H9 (cell line): ENCODE data around the gene QSOX1. TPM values are rescaled to one million over a fixed set of nuclear protein-coding genes. Genes with fewer than 3 reads are reported as not detected.

Source experiments
- DNase-seq: peaks from one replicate; pipeline ENCODE4 v3.0.0-alpha.2; 2017
- H2AFZ ChIP-seq: one replicate; pipeline ENCODE4 v1.6.1; 2013; ENCODE audit warnings: mild to moderate bottlenecking, low read length, control low read depth, moderate library complexity
- H2AK5ac ChIP-seq: 2 replicates; pipeline ENCODE4 v1.6.1; 2013; ENCODE audit warnings: low read length, control low read depth, mixed read lengths; ENCODE audit not compliant: insufficient read length
- H2BK120ac ChIP-seq: one replicate; pipeline ENCODE4 v1.6.1; 2013; ENCODE audit warnings: low read depth, mild to moderate bottlenecking, low read length, control low read depth, inconsistent platforms; ENCODE audit not compliant: poor library complexity, severe bottlenecking
- H2BK12ac ChIP-seq: 2 replicates; pipeline ENCODE4 v1.6.1; 2013; ENCODE audit warnings: low read length, control low read depth, mixed read lengths, low read depth; ENCODE audit not compliant: insufficient read length
- H2BK15ac ChIP-seq: 2 replicates; pipeline ENCODE4 v1.6.1; 2013; ENCODE audit warnings: low read depth, low read length, control low read depth
- H2BK20ac ChIP-seq: one replicate; pipeline ENCODE4 v1.6.1; 2013; ENCODE audit warnings: low read depth, mild to moderate bottlenecking, low read length, control low read depth, inconsistent platforms; ENCODE audit not compliant: poor library complexity, severe bottlenecking
- H2BK5ac ChIP-seq: 2 replicates; pipeline ENCODE4 v1.6.1; 2013; ENCODE audit warnings: low read length, control low read depth, mixed read lengths; ENCODE audit not compliant: insufficient read length
- H3K14ac ChIP-seq: 2 replicates; pipeline ENCODE4 v1.6.1; 2013; ENCODE audit warnings: low read length, control low read depth; ENCODE audit not compliant: insufficient read depth
- H3K18ac ChIP-seq: 2 replicates; pipeline ENCODE4 v1.6.1; 2013; ENCODE audit warnings: low read depth, mild to moderate bottlenecking, mixed read lengths, low read length, control low read depth; ENCODE audit not compliant: insufficient read length
- H3K23ac ChIP-seq: 2 replicates; pipeline ENCODE4 v1.6.1; 2013; ENCODE audit warnings: low read length, control low read depth, mixed read lengths, low read depth; ENCODE audit not compliant: insufficient read length
- H3K23me2 ChIP-seq: 2 replicates; pipeline ENCODE4 v1.6.1; 2013; ENCODE audit warnings: low read depth, mild to moderate bottlenecking, mixed read lengths, low read length, control low read depth; ENCODE audit not compliant: insufficient read length, poor library complexity, severe bottlenecking
- H3K27ac ChIP-seq: 2 replicates; pipeline ENCODE4 v1.5.1; 2013; ENCODE audit warnings: low read length, control low read depth, mixed read lengths, low read depth; ENCODE audit not compliant: insufficient read length
- H3K27me3 ChIP-seq: 2 replicates; pipeline ENCODE4 v1.6.1; 2013; ENCODE audit warnings: low read length, control low read depth, inconsistent platforms; ENCODE audit not compliant: insufficient read depth
- H3K4ac ChIP-seq: 2 replicates; pipeline ENCODE4 v1.6.1; 2013; ENCODE audit warnings: low read depth, mild to moderate bottlenecking, control low read depth, inconsistent platforms, low read length, moderate library complexity
- H3K4me1 ChIP-seq: 2 replicates; pipeline ENCODE4 v1.6.1; 2013; ENCODE audit warnings: low read length, control low read depth, inconsistent platforms; ENCODE audit not compliant: insufficient read depth
- H3K4me2 ChIP-seq: 2 replicates; pipeline ENCODE4 v1.6.1; 2013; ENCODE audit warnings: low read length, control low read depth, mixed read lengths; ENCODE audit not compliant: insufficient read length, insufficient read depth
- H3K56ac ChIP-seq: 2 replicates; pipeline ENCODE4 v1.6.1; 2013; ENCODE audit warnings: low read depth, mild to moderate bottlenecking, mixed read lengths, low read length, control low read depth; ENCODE audit not compliant: insufficient read length
- H3K79me1 ChIP-seq: 2 replicates; pipeline ENCODE4 v1.6.1; 2013; ENCODE audit warnings: low read depth, mild to moderate bottlenecking, moderate library complexity, low read length, control low read depth, inconsistent platforms; ENCODE audit not compliant: insufficient read depth, poor library complexity, severe bottlenecking
- H3K79me2 ChIP-seq: 2 replicates; pipeline ENCODE4 v1.6.1; 2013; ENCODE audit warnings: low read length, control low read depth, inconsistent platforms; ENCODE audit not compliant: insufficient read depth
- H3K9ac ChIP-seq: 2 replicates; pipeline ENCODE4 v1.6.1; 2013; ENCODE audit warnings: low read length, control low read depth, mixed read lengths; ENCODE audit not compliant: insufficient read length; ENCODE audit errors: extremely low read depth
- H3K9me3 ChIP-seq: one replicate; pipeline ENCODE4 v1.6.1; 2013; ENCODE audit warnings: low read depth, low read length, inconsistent platforms; ENCODE audit not compliant: control insufficient read depth
- H3T11ph ChIP-seq: one replicate; pipeline ENCODE4 v1.6.1; 2013; ENCODE audit warnings: mild to moderate bottlenecking, low read length, control low read depth, inconsistent platforms
- H4K20me1 ChIP-seq: one replicate; pipeline ENCODE4 v1.6.1; 2013; ENCODE audit not compliant: control insufficient read depth, insufficient read length, insufficient read depth
- H4K5ac ChIP-seq: 2 replicates; pipeline ENCODE4 v1.6.1; 2013; ENCODE audit warnings: low read depth, mild to moderate bottlenecking, mixed read lengths, low read length, control low read depth; ENCODE audit not compliant: insufficient read length
- H4K8ac ChIP-seq: replicated peaks from 2 replicates; pipeline ENCODE4 v1.6.1; 2013; ENCODE audit warnings: low read length, control low read depth, mixed read lengths, low read depth; ENCODE audit not compliant: insufficient read length
- H4K91ac ChIP-seq: 2 replicates; pipeline ENCODE4 v1.6.1; 2013; ENCODE audit warnings: low read depth, mild to moderate bottlenecking, moderate library complexity, mixed read lengths, low read length, control low read depth; ENCODE audit not compliant: insufficient read length
- H3K27ac Mint-ChIP-seq, 3 experiments: 2 replicates in 2 of 3; 3 replicates in 1 of 3; pipeline ENCODE4 v1.8.0; 2020 to 2021; ENCODE audit warnings: mixed read lengths in 3 of 3, mild to moderate bottlenecking in 1 of 3, moderate library complexity in 1 of 3
- H3K27me3 Mint-ChIP-seq: 2 replicates; pipeline ENCODE4 v1.8.0; 2021; ENCODE audit warnings: low read depth, mild to moderate bottlenecking, moderate library complexity, mixed read lengths
- H3K36me3 Mint-ChIP-seq, 3 experiments: 2 replicates in 2 of 3; 3 replicates in 1 of 3; pipeline ENCODE4 v1.8.0; 2020 to 2021; ENCODE audit warnings: low read depth in 3 of 3, mixed read lengths in 3 of 3; ENCODE audit not compliant: insufficient read depth in 1 of 3
- H3K4me1 Mint-ChIP-seq, 2 experiments: 2 replicates each; pipeline ENCODE4 v1.8.0; 2020; ENCODE audit warnings: mixed read lengths in 2 of 2
- H3K4me3 Mint-ChIP-seq, 2 experiments: 2 replicates in 1 of 2; 3 replicates in 1 of 2; pipeline ENCODE4 v1.8.0; 2020 to 2021; ENCODE audit warnings: mild to moderate bottlenecking in 2 of 2, mixed read lengths in 2 of 2, moderate library complexity in 1 of 2
- H3K9me3 Mint-ChIP-seq, 2 experiments: 2 replicates in 1 of 2; 3 replicates in 1 of 2; pipeline ENCODE4 v1.8.0; 2020; ENCODE audit warnings: mild to moderate bottlenecking in 2 of 2, mixed read lengths in 2 of 2, moderate library complexity in 1 of 2
- CTCF ChIP-seq: fragments of 200-600 bp; sonication (generic); conservative IDR thresholded peaks from 3 replicates; pipeline ENCODE4 v1.8.0; 2021; ENCODE audit warnings: antibody characterized with exemption, mild to moderate bottlenecking
- WGBS: extraction: QIAGEN DNeasy Blood & Tissue Kit; methylation state at CpG from one replicate; pipeline ENCODE4 v1.1.7; 2013; ENCODE audit warnings: missing lambda C conversion rate, low lambda C conversion rate, mixed read lengths; ENCODE audit not compliant: insufficient read length; ENCODE audit errors: extremely low coverage; 5-methylcytosine and 5-hydroxymethylcytosine counted together
- total RNA-seq: library from RNA; stranded (reverse); gene quantifications from 2 replicates; pipeline ENCODE4 v1.2.1, GENCODE V29; 2021

The QSOX1 gene
- total RNA-seq, 1 experiment from 2014 or later: 79.2 TPM

GRCh38 chr1:180112984-180113647, 41.6 kb upstream of the QSOX1 start:
- H3K9me3 Mint-ChIP-seq: no peaks in the 10 kb centered on the region
- Histone ChIP-seq H3K23ac (no peak overlapping the region), H3K79me1 (no peaks in the 10 kb centered on the region), H3K14ac (no peak overlapping the region), H2AFZ (no peak overlapping the region), H2BK20ac (no peak overlapping the region), H2BK120ac (no peak overlapping the region), H2BK5ac (no peak overlapping the region), H3K4me2 (no peak overlapping the region), H3K4me1 (no peaks in the 10 kb centered on the region), H3K27me3 (no peaks in the 10 kb centered on the region), H3K18ac (no peak overlapping the region), H3K79me2 (no peaks in the 10 kb centered on the region), H3K4ac (no peak overlapping the region), H4K20me1 (no peaks in the 10 kb centered on the region), H2BK15ac (no peak overlapping the region), H3K9ac (no peak overlapping the region), H4K8ac (no peak overlapping the region), H3K27ac (no peak overlapping the region), H3T11ph (no peak overlapping the region), H4K5ac (no peak overlapping the region), H2AK5ac (no peak overlapping the region), H2BK12ac (no peak overlapping the region), H3K9me3 (no peaks in the 10 kb centered on the region), H3K23me2 (no peaks in the 10 kb centered on the region), H3K56ac (no peak overlapping the region), H4K91ac (no peak overlapping the region)
- H3K27ac Mint-ChIP-seq: no peak overlapping the region
- H3K4me3 Mint-ChIP-seq: no peak overlapping the region
- H3K4me1 Mint-ChIP-seq: no peaks in the 10 kb centered on the region
- peaks cover 5 to 25% (median 16%) of the 10 kb centered on the region in 3 experiments; a peak in 6 of 7 replicates for H3K36me3 Mint-ChIP-seq
- H3K27me3 Mint-ChIP-seq: no peaks in the 10 kb centered on the region
- no peak for TF ChIP-seq CTCF
- no CpG with 5 or more reads among the region's 2 CpGs for WGBS
- no peak for DNase-seq
